Prostate gland (tissue), 2 donors: Measurements from ENCODE around the gene EGFLAM. TPM values are rescaled to one million over a fixed set of nuclear protein-coding genes. Genes with fewer than 3 reads are reported as not detected.
A peak's percentile ranks its signal among the peaks of the same experiment; 100 is the strongest.

ENCODE experiments used
- DNase-seq: peaks from one replicate; pipeline ENCODE4 v3.0.0-alpha.2; 2019; ENCODE audit warnings: low spot score
- H3K27ac ChIP-seq, 2 donors: fragments of 200-600 bp; sonication (generic); 2 replicates each; pipeline ENCODE4 v1.5.1; 2017 to 2019
- H3K27me3 ChIP-seq: fragments of 200-600 bp; sonication (generic); replicated peaks from 2 replicates; pipeline ENCODE4 v1.5.1; 2019; ENCODE audit not compliant: insufficient read depth
- H3K36me3 ChIP-seq, 2 donors: fragments of 200-600 bp; sonication (generic); 1 replicate in 1 of 2; 2 replicates in 1 of 2; pipeline versions ENCODE4 v1.5.1 to v1.8.1; 2017 to 2019
- H3K4me1 ChIP-seq: fragments of 200-600 bp; sonication (generic); replicated peaks from 2 replicates; pipeline ENCODE4 v1.5.1; 2019
- H3K4me3 ChIP-seq, 2 donors: fragments of 200-600 bp; sonication (generic); 2 replicates each; pipeline ENCODE4 v1.5.1; 2017 to 2019
- H3K9me3 ChIP-seq: fragments of 200-600 bp; sonication (generic); 2 replicates; pipeline ENCODE4 v1.5.1; 2017
- CTCF ChIP-seq, 4 experiments: fragments of 200-600 bp in 2 of 4; fragments of 450-650 bp in 2 of 4; sonication (generic) in 2 of 4; IDR thresholded peaks; 1 replicate in 3 of 4; 2 replicates in 1 of 4; pipeline ENCODE4 v1.5.1; 2016 to 2019; ENCODE audit warnings: antibody characterized with exemption in 4 of 4, mild to moderate bottlenecking in 2 of 4, moderate library complexity in 2 of 4
- POLR2A ChIP-seq: fragments of 450-650 bp; IDR thresholded peaks from one replicate; pipeline ENCODE4 v1.6.1; 2016; ENCODE audit warnings: antibody characterized with exemption, mild to moderate bottlenecking
- POLR2AphosphoS5 ChIP-seq: sonication (generic); formaldehyde crosslinking; IDR thresholded peaks from one replicate; pipeline ENCODE4 v1.6.1; 2017; ENCODE audit warnings: antibody characterized with exemption
- WGBS: methylation state at CpG from one replicate; pipeline ENCODE4 v1.1.5; 2018; 5-methylcytosine and 5-hydroxymethylcytosine counted together
- intact Hi-C: fragments of 100-400 bp; cut with DNase I; formaldehyde crosslinking; loops from one replicate; pipeline ENCODE4 v1.14.2; 2022
- total RNA-seq, 2 donors: library from RNA; depleted of rRNA; stranded (reverse); fragments of >200 nt; gene quantifications; one replicate each; pipeline ENCODE4 v1.1.0, GENCODE V29; 2016

EGFLAM gene
- total RNA-seq, 2 donors from 2014 or later: 4.1 to 14.1 TPM

GRCh38 chr5:38259062-38259808, 876 bp downstream of the EGFLAM start:
- Histone ChIP-seq H3K27me3 (no peaks in the 10 kb centered on the region), H3K27ac (peak overlapping the region in 1 of 2 donors; percentile 21), H3K4me3 (peak overlapping the region; percentile 39 to 45), H3K9me3 (no peaks in the 10 kb centered on the region), H3K4me1 (peaks cover 5% of the 10 kb centered on the region), H3K36me3 (no peaks in the 10 kb centered on the region)
- no peak for DNase-seq
- intact Hi-C loops: no loop called here
- no peak for TF ChIP-seq CTCF (IDR thresholded peaks at IDR 0.05)
- TF ChIP-seq POLR2AphosphoS5: no peak
- TF ChIP-seq POLR2A: no peak
- 19% methylated on average over 13 of the region's 13 CpGs for WGBS

GRCh38 chr5:38259809-38260160, 1.4 kb downstream of the EGFLAM start:
- Histone ChIP-seq H3K36me3 (no peaks in the 10 kb centered on the region), H3K27ac (no peak overlapping the region), H3K27me3 (no peaks in the 10 kb centered on the region), H3K4me3 (no peak overlapping the region), H3K4me1 (peaks cover 5% of the 10 kb centered on the region), H3K9me3 (no peaks in the 10 kb centered on the region)
- 65% methylated on average over 6 of the region's 6 CpGs for WGBS
- intact Hi-C loops: no loop called here
- DNase-seq: no peak
- TF ChIP-seq POLR2A: no peak
- TF ChIP-seq POLR2AphosphoS5: no peak
- TF ChIP-seq CTCF (IDR thresholded peaks at IDR 0.05): no peak

GRCh38 chr5:38263983-38264382, 5.6 kb downstream of the EGFLAM start:
- no peaks in the 10 kb centered on the region for H3K36me3 ChIP-seq
- no peak for DNase-seq
- H3K4me1 ChIP-seq: no peaks in the 10 kb centered on the region
- H3K27ac ChIP-seq: no peak overlapping the region
- no peak overlapping the region for H3K4me3 ChIP-seq
- TF ChIP-seq POLR2AphosphoS5: no peak
- no peak for TF ChIP-seq POLR2A
- TF ChIP-seq CTCF (IDR thresholded peaks at IDR 0.05): no peak
- H3K27me3 ChIP-seq: no peaks in the 10 kb centered on the region
- intact Hi-C loops: no loop called here
- 19% methylated on average over 6 of the region's 6 CpGs for WGBS
- no peaks in the 10 kb centered on the region for H3K9me3 ChIP-seq

GRCh38 chr5:38265546-38266179, 7.3 kb downstream of the EGFLAM start:
- no peaks in the 10 kb centered on the region for H3K4me1 ChIP-seq
- no peaks in the 10 kb centered on the region for H3K9me3 ChIP-seq
- no peaks in the 10 kb centered on the region for H3K27me3 ChIP-seq
- intact Hi-C loops: no loop called here
- 37% methylated on average over 13 of the region's 13 CpGs for WGBS
- no peak overlapping the region for H3K27ac ChIP-seq
- H3K36me3 ChIP-seq: no peaks in the 10 kb centered on the region
- peak; percentile 28 for DNase-seq
- no peak overlapping the region for H3K4me3 ChIP-seq
- TF ChIP-seq POLR2AphosphoS5 (no peak), CTCF (IDR thresholded peaks at IDR 0.05) (peak; percentile 35 to 64 (median 46)), POLR2A (no peak)

GRCh38 chr5:38267372-38267771, 9.0 kb downstream of the EGFLAM start:
- Histone ChIP-seq H3K4me1 (no peaks in the 10 kb centered on the region), H3K27ac (no peak overlapping the region), H3K4me3 (no peak overlapping the region), H3K27me3 (no peaks in the 10 kb centered on the region), H3K9me3 (no peaks in the 10 kb centered on the region), H3K36me3 (no peaks in the 10 kb centered on the region)
- no peak for DNase-seq
- no peak for TF ChIP-seq CTCF (IDR thresholded peaks at IDR 0.05)
- TF ChIP-seq POLR2AphosphoS5: no peak
- TF ChIP-seq POLR2A: no peak
- WGBS: 76% methylated on average over 2 of the region's 2 CpGs
- intact Hi-C loops: no loop called here
